ENCODE data around the gene DBNDD1.

DNA sequence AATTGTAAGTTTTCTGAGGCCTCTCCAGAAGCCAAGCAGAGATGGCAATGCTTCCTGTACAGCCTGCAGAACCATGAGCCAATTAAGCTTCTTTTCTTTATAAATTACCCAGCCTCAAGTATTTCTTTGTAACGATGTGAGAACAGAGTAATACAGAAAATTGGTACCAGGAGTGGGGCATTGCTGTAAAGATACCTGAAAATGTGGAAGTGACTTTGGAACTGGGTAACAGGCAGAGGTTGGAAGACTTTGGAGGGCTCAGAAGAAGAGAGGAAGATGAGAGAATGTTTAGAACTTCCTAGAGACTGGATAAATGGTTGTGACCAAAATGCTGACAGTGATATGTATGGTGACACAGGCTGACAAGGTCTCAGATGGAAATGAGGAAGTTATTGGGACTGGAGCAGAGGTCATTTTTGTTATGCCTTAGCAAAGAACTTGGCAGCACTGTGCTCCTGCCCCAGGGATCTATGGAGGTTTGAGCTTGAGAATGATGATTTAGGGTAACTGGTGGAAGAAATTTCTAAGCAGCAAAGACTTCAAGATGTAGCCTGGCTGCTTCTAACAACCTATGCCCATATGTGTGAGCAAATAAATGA is 34.7 kb upstream of the DBNDD1 start:
- TF ChIP-seq TAF1 (IDR thresholded peaks at IDR 0.05; ENCODE audit: low read depth, low read length): no peak
- no peak for TF ChIP-seq POLR2A (IDR thresholded peaks at IDR 0.05; ENCODE audit: low read depth, low read length)
- no peak for TF ChIP-seq SPI1 (IDR thresholded peaks at IDR 0.05; ENCODE audit: low read depth, low read length)
- no peak for TF ChIP-seq POLR2AphosphoS5 (IDR thresholded peaks at IDR 0.05; ENCODE audit: low read depth, low read length)
- no peak for TF ChIP-seq PAX5 (IDR thresholded peaks at IDR 0.05; ENCODE audit: insufficient read depth, low read length, severe bottlenecking)
